ENCODE data around the gene VPS26B.

Gene VPS26B

DNA sequence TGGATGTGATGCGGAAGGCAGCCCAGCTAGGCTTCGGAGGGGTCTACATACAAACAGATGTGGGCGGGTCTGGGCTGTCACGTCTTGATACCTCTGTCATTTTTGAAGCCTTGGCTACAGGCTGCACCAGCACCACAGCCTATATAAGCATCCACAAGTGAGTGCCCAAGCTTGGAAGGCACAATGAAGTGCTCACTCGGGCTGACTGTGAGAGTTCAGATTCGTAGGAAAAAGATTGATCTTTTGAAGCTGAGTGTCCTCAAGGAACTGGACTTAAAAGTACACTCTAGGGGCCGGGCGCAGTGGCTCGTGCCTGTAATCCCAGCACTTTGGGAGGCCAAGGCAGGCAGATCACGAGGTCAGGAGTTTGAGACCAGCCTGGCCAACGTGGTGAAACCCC lies 32.6 kb downstream of the VPS26B start:
- no peak overlapping the region for H4K12ac ChIP-seq (ENCODE audit: low read depth, low read length)
- H3K14ac ChIP-seq (ENCODE audit: low read length), result no peak overlapping the region

DNA sequence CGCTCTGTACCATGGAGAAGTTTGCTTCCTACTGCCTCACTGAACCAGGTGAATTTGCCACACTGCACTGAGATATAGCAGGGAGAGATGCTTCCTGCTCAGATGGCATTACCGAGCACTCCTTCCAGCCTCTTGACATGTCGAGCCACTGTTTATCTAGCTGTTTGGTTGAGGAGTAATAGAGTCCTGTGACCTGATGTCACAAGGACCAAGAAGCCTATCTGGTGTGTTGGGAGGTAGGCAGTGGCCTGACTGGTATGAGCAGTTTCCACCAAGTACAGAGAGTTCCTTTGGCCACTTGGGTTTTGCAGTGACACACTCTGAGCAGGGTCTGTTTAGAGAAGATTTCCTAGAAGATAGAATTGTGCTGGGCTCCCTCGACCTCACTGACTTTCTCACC lies 34.1 kb downstream of the VPS26B start:
- no peak overlapping the region for H3K27ac ChIP-seq (ENCODE audit: low read depth, low read length)
- no peak overlapping the region for H3K14ac ChIP-seq (ENCODE audit: low read length)
- no peak overlapping the region for H3K18ac ChIP-seq (ENCODE audit: low read length)
- no peak overlapping the region for H2AFZ ChIP-seq (ENCODE audit: insufficient read depth, low read length, poor library complexity)
- no peak overlapping the region for H2BK120ac ChIP-seq (ENCODE audit: insufficient read depth, low read length, poor library complexity)
- H4K8ac ChIP-seq (ENCODE audit: low read depth, low read length), result no peak overlapping the region
- H3K36me3 ChIP-seq (ENCODE audit: control insufficient read depth in 1 of 2, insufficient read depth in 2 of 2, low read length in 2 of 2), result peaks cover 31 to 32% of the 10 kb centered on the region in 2 experiments
- H2BK12ac ChIP-seq (ENCODE audit: low read length), result no peak overlapping the region
- no peak overlapping the region for H3K4ac ChIP-seq (ENCODE audit: low read depth, low read length)
- H3K23ac ChIP-seq (ENCODE audit: low read length), result no peak overlapping the region
- no peaks in the 10 kb centered on the region for H3K9me3 ChIP-seq (ENCODE audit: insufficient read depth, low read depth, low read length)
- no peak overlapping the region for H2BK5ac ChIP-seq (ENCODE audit: low read depth, low read length, poor library complexity)
- WGBS (ENCODE audit: extremely low coverage, insufficient coverage, insufficient read length), result no CpG with 5 or more reads among the region's 4 CpGs
- no peak for DNase-seq
- H3K9ac ChIP-seq (ENCODE audit: low read length), result no peak overlapping the region
- H3K4me2 ChIP-seq (ENCODE audit: low read length), result no peak overlapping the region
- H3K4me1 ChIP-seq (ENCODE audit: control insufficient read depth in 1 of 2, insufficient read depth in 2 of 2, low read length in 2 of 2), result no peaks in the 10 kb centered on the region
- H3K27me3 ChIP-seq (ENCODE audit: insufficient read depth, low read length), result no peaks in the 10 kb centered on the region
- H4K91ac ChIP-seq (ENCODE audit: low read depth, low read length), result no peak overlapping the region
- H4K12ac ChIP-seq (ENCODE audit: low read depth, low read length), result no peak overlapping the region
- H3K79me2 ChIP-seq (ENCODE audit: control insufficient read depth, insufficient read depth, low read length, poor library complexity), result peaks cover under 1% of the 10 kb centered on the region
- no peak overlapping the region for H3K4me3 ChIP-seq (ENCODE audit: low read depth, low read length)
- no peak overlapping the region for H2AK5ac ChIP-seq (ENCODE audit: low read length)
- peaks cover 2% of the 10 kb centered on the region for H3K79me1 ChIP-seq (ENCODE audit: low read length)

More for the DNA sequence above, 32.6 kb downstream of the VPS26B start:
- Histone ChIP-seq H3K4me1 (ENCODE audit: control insufficient read depth in 1 of 2, insufficient read depth in 2 of 2, low read length in 2 of 2) (peaks cover 0 to 2% of the 10 kb centered on the region in 2 experiments), H3K9me3 (ENCODE audit: insufficient read depth, low read depth, low read length) (no peaks in the 10 kb centered on the region), H3K9ac (ENCODE audit: low read length) (no peak overlapping the region), H2AK5ac (ENCODE audit: low read length) (no peak overlapping the region), H2BK12ac (ENCODE audit: low read length) (no peak overlapping the region), H3K27ac (ENCODE audit: low read depth, low read length) (no peak overlapping the region), H3K36me3 (ENCODE audit: control insufficient read depth in 1 of 2, insufficient read depth in 2 of 2, low read length in 2 of 2) (peaks cover 23 to 24% of the 10 kb centered on the region in 2 experiments), H2BK5ac (ENCODE audit: low read depth, low read length, poor library complexity) (no peak overlapping the region), H2AFZ (ENCODE audit: insufficient read depth, low read length, poor library complexity) (no peak overlapping the region), H3K4ac (ENCODE audit: low read depth, low read length) (no peak overlapping the region), H3K79me1 (ENCODE audit: low read length) (peaks cover 3% of the 10 kb centered on the region), H2BK120ac (ENCODE audit: insufficient read depth, low read length, poor library complexity) (no peak overlapping the region), H3K4me3 (ENCODE audit: low read depth, low read length) (no peak overlapping the region), H3K4me2 (ENCODE audit: low read length) (no peak overlapping the region), H3K23ac (ENCODE audit: low read length) (no peak overlapping the region), H4K91ac (ENCODE audit: low read depth, low read length) (no peak overlapping the region), H4K8ac (ENCODE audit: low read depth, low read length) (no peak overlapping the region), H3K18ac (ENCODE audit: low read length) (no peak overlapping the region), H3K27me3 (ENCODE audit: insufficient read depth, low read length) (no peaks in the 10 kb centered on the region), H3K79me2 (ENCODE audit: control insufficient read depth, insufficient read depth, low read length, poor library complexity) (peaks cover 3% of the 10 kb centered on the region)
- WGBS (ENCODE audit: extremely low coverage, insufficient coverage, insufficient read length), result no CpG with 5 or more reads among the region's 11 CpGs
- no peak for DNase-seq

DNA sequence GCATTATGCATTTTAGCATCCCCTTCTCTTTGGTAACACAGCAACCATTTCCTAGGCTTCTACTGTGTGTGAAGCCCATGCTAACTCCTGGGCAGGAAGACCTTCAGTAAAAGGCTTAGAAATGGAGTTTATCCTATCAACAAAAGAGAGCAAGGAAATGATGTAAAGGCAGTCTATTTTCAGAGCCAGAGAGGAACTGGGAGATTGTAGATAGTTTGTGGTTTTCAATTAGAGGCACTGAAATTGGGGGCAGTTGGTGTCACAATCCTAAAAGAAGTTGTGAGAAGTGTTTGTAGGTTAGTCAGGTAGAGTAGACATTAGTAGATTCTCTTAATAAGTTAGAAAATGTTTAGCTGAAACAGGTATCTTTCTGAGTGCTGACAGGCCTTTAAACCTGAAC lies 36.0 kb downstream of the VPS26B start:
- peaks cover 31 to 32% of the 10 kb centered on the region in 2 experiments for H3K36me3 ChIP-seq (ENCODE audit: control insufficient read depth in 1 of 2, insufficient read depth in 2 of 2, low read length in 2 of 2)
- H3K27ac ChIP-seq (ENCODE audit: low read depth, low read length), result no peak overlapping the region
- no peak overlapping the region for H3K4ac ChIP-seq (ENCODE audit: low read depth, low read length)
- no peaks in the 10 kb centered on the region for H3K79me2 ChIP-seq (ENCODE audit: control insufficient read depth, insufficient read depth, low read length, poor library complexity)
- H2BK120ac ChIP-seq (ENCODE audit: insufficient read depth, low read length, poor library complexity), result no peak overlapping the region
- no peak overlapping the region for H3K23ac ChIP-seq (ENCODE audit: low read length)
- no peak overlapping the region for H4K12ac ChIP-seq (ENCODE audit: low read depth, low read length)
- no peak overlapping the region for H2AK5ac ChIP-seq (ENCODE audit: low read length)
- H2BK12ac ChIP-seq (ENCODE audit: low read length), result no peak overlapping the region
- H3K9ac ChIP-seq (ENCODE audit: low read length), result no peak overlapping the region
- no peaks in the 10 kb centered on the region for H3K4me1 ChIP-seq (ENCODE audit: control insufficient read depth in 1 of 2, insufficient read depth in 2 of 2, low read length in 2 of 2)
- no peak overlapping the region for H4K8ac ChIP-seq (ENCODE audit: low read depth, low read length)
- H3K4me3 ChIP-seq (ENCODE audit: low read depth, low read length), result no peak overlapping the region
- no peaks in the 10 kb centered on the region for H3K27me3 ChIP-seq (ENCODE audit: insufficient read depth, low read length)
- no peak overlapping the region for H3K18ac ChIP-seq (ENCODE audit: low read length)
- H3K9me3 ChIP-seq (ENCODE audit: insufficient read depth, low read depth, low read length), result no peaks in the 10 kb centered on the region
- DNase-seq, result no peak
- H3K14ac ChIP-seq (ENCODE audit: low read length), result no peak overlapping the region
- no peaks in the 10 kb centered on the region for H3K79me1 ChIP-seq (ENCODE audit: low read length)
- H2AFZ ChIP-seq (ENCODE audit: insufficient read depth, low read length, poor library complexity), result no peak overlapping the region
- no peak overlapping the region for H3K4me2 ChIP-seq (ENCODE audit: low read length)
- no peak overlapping the region for H2BK5ac ChIP-seq (ENCODE audit: low read depth, low read length, poor library complexity)
- H4K91ac ChIP-seq (ENCODE audit: low read depth, low read length), result no peak overlapping the region

DNA sequence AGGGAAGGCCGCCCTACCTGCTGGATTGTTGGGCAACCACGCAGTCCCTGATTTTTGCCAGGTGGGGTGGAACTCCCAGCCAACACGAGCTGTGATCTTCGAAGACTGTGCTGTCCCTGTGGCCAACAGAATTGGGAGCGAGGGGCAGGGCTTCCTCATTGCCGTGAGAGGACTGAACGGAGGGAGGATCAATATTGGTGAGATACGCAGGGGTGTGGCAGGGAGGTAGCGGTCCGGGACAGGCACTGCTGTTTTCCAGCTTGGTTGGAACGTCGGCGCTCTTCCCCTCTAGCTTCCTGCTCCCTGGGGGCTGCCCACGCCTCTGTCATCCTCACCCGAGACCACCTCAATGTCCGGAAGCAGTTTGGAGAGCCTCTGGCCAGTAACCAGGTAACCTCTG lies 36.5 kb downstream of the VPS26B start:
- WGBS (ENCODE audit: extremely low coverage, insufficient coverage, insufficient read length), result no CpG with 5 or more reads among the region's 16 CpGs
- Histone ChIP-seq H3K79me1 (ENCODE audit: low read length) (no peaks in the 10 kb centered on the region), H3K27ac (ENCODE audit: low read depth, low read length) (no peak overlapping the region), H4K8ac (ENCODE audit: low read depth, low read length) (no peak overlapping the region), H3K79me2 (ENCODE audit: control insufficient read depth, insufficient read depth, low read length, poor library complexity) (no peaks in the 10 kb centered on the region), H4K91ac (ENCODE audit: low read depth, low read length) (no peak overlapping the region), H2BK120ac (ENCODE audit: insufficient read depth, low read length, poor library complexity) (no peak overlapping the region), H3K23ac (ENCODE audit: low read length) (no peak overlapping the region), H3K4me3 (ENCODE audit: low read depth, low read length) (no peak overlapping the region), H3K9me3 (ENCODE audit: insufficient read depth, low read depth, low read length) (no peaks in the 10 kb centered on the region), H3K18ac (ENCODE audit: low read length) (no peak overlapping the region), H2BK5ac (ENCODE audit: low read depth, low read length, poor library complexity) (no peak overlapping the region), H2AFZ (ENCODE audit: insufficient read depth, low read length, poor library complexity) (no peak overlapping the region), H2AK5ac (ENCODE audit: low read length) (no peak overlapping the region), H3K4me1 (ENCODE audit: control insufficient read depth in 1 of 2, insufficient read depth in 2 of 2, low read length in 2 of 2) (no peaks in the 10 kb centered on the region), H3K4me2 (ENCODE audit: low read length) (no peak overlapping the region), H3K14ac (ENCODE audit: low read length) (no peak overlapping the region), H4K12ac (ENCODE audit: low read depth, low read length) (no peak overlapping the region), H3K4ac (ENCODE audit: low read depth, low read length) (no peak overlapping the region), H3K27me3 (ENCODE audit: insufficient read depth, low read length) (no peaks in the 10 kb centered on the region), H3K9ac (ENCODE audit: low read length) (no peak overlapping the region), H3K36me3 (ENCODE audit: control insufficient read depth in 1 of 2, insufficient read depth in 2 of 2, low read length in 2 of 2) (peaks cover 31 to 32% of the 10 kb centered on the region in 2 experiments), H2BK12ac (ENCODE audit: low read length) (no peak overlapping the region)
- DNase-seq, result no peak

All from trophoblast cell (in vitro differentiated cells and primary cell).